T47D (cell line): ENCODE measurements around the gene DTX1.
A peak's percentile ranks its signal among the peaks of the same experiment; 100 is the strongest.

Source experiments
- DNase-seq, 2 experiments: peaks; one replicate each; pipeline versions ENCODE4 v3.0.0 to v3.0.0-alpha.2; 2011 to 2012; ENCODE audit warnings: low read depth in 1 of 2, low spot score in 1 of 2
- JUND ChIP-seq: IDR thresholded peaks from 2 replicates; pipeline ENCODE4 v1.6.1; 2012; ENCODE audit warnings: low read depth
- in situ Hi-C: cut with HindIII; loops from 2 replicates; pipeline ENCODE4 v1.10.0; 2016; ENCODE audit warnings: low sequenced_read_pairs, low pct_unique_long_range_greater_than_20kb

The DTX1 gene

DNA sequence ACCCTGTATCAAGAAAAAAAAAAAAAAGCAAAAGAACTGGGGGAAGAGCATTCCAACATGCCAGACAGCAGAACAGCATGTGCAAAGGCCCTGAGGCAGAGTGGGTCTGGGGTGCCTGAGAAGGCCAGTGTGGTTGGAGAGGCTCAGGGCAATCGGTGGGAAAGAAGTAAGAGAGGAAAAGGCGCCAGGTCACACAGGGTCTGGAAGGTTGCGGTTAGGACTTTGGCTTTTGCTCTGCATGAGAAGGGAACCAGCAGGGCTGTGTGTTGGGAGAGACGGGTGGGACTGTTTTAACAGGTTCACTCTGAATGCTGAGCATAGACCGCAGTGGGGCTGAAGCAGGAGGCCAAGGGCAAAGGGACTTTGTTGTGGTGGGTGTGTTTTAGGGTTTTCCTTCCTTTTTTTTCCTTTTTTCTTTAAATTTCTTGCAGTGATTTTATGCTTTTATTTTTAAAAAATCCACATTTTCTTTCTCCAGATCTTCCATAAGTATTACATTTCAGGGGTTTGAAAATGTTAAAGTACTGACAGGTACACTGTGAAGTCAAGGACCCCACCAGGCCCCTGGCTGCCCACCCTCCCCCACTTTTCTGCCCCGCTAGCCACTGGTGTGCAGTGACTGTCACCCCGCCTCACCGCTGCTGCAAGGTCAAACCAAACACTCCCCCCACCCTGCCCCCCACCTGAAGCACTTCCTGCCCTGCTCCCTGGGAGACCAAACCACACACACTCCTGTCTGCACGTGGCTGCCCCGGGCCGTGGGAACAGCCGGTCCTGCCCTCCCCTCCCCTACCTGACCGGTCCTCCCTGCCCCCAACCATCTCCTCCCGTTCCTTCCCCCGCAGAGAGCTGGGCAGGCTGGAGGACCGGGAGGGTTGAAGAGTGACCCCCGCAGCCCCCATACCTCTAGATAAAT, 30.0 kb downstream of the DTX1 start:
- in situ Hi-C loops = no loop called here
- DNase-seq = peak in 1 of 2 experiments; percentile 38
- TF ChIP-seq JUND = no peak

DNA sequence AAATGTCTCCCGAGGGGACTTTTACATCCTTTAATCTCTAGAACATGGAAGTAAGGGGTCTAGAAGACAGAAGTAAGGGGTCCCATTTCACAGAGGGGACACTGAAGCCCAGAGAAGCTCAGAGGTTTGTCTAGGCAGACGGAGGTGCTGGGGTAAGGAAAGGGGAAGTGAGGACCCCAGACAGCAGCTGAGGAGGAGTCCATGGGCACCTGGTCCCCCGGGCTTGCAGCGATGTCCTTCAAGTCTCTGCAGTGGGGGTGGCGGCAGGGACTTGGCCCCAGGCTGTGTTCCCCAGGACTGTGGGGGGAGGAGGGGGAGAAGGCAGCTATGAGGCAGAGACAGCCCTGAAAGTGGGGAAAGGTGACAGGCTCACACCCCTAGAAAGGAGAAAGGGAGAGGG, 30.7 kb downstream of the DTX1 start:
- in situ Hi-C loops = no loop called here
- no peak for DNase-seq
- no peak for TF ChIP-seq JUND

DNA sequence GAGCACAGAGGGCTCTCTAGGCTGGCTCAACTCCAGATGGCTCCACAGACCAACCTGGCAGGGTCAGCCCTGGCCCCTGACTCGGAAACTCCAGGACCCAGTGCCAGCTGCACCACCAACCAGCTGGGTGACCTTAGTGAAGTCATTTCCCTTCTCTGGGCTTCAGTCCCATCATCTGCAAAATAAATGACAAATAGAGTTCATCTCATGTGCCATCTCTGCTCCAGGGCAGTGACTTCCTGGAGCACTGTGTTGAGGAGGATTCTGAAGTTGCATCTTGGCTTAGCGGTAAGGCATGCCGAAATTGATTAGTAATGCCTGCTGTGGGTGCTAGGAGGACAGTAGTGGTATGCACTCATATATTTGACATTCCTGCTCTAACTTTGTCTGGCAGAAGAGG, 31.5 kb downstream of the DTX1 start:
- in situ Hi-C loops = no loop called here
- no peak for TF ChIP-seq JUND
- DNase-seq = peak in 1 of 2 experiments; percentile 69

DNA sequence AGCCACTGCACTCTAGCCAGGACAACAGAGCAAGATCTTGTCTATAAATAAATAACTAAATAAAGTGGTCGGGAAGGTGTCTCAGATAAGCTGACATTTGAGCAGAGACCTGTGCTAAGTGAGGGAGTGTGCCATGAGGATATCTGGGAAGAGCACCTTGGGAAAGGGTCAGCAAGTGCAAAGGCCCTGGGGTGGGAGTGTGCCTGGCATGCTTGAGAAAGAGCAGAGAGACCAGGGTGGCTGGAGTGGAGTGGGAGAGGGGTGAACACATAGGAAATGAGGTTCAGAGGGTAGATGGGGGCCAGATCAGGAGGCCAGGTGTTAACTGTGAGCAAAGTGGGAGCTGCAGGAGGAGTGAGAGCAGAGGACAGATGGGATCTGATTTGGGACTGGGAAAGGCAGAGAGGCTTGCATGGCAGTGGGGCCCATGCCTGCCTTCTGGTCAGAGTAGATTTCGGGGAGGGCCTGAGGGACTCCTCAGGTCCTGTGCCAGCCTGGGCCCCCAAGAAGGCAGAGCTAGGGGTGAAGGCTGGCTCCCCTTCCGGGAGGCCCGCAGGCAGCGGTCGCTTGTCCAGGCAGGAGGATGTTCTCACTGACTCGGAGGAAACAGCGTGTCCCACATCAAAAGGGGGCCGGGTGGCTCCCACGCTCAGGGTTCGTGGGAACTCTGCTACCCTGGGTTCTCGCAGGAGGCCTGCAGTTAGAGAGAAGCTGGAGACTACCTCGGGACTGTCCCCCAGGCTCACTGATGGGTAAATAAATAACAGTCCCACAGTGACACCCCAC, 32.6 kb downstream of the DTX1 start:
- no peak for DNase-seq
- in situ Hi-C loops = no loop called here
- TF ChIP-seq JUND = no peak

DNA sequence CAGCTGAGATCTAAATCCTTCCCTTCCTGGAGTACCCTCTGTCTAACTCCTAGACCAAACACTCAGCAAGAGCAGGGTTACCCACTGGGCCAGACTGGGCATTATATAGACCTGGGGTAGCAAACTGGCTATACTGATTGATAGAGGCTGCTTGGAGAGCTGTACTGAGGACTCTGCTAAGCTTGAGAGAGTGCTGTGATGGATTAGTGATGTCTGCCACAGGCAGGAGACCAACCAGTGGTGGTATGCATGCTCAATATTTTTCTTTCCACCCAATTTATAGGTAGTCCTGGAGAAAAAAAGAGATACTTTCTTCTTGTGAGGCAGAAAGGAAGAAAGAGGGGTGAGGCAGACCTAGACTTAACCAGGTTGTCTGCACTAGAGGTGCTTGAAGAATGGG, 33.3 kb downstream of the DTX1 start:
- no peak for TF ChIP-seq JUND
- no peak for DNase-seq
- in situ Hi-C loops = no loop called here

DNA sequence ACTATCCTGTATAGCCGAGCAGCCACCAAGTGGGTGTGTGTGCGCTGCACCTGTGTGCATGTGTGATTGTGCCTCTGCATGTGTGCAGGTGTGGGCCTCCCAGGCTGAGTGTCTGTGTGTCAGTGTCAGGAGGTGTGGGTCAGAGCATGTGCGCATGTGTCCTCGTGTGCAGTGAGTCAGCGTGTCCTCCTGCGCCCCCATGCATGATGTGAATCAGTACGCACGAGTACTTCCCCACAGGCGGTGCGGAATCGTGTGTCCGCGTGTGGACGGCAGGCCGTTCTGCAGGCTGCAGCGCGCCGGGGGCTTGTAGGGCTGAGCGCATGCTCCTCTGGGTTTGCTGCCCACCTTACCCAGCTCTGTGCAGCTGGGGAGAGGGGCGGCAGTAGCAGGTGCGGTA, 34.2 kb downstream of the DTX1 start:
- DNase-seq = no peak
- TF ChIP-seq JUND = no peak
- in situ Hi-C loops = no loop called here

DNA sequence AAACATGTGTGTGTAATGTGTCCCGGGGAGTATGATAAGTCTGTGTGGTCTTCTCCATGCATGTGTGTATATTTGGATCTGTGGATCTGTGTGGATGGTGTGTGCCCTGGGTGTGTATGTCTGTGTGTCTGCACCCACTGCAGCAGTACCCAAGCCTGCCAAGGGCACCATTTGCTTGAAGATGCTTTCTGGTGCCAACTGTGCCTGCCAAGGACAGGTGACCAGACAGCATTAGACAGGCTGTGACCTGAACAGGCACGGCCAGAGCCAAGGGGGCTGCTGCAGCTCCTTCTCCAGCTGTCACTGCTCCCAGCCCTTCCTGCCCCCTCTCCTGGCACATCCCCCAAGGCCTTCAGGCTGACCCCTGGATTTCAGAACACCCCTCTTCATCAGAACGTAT, 35.0 kb downstream of the DTX1 start:
- no peak for TF ChIP-seq JUND
- in situ Hi-C loops = no loop called here

DNA sequence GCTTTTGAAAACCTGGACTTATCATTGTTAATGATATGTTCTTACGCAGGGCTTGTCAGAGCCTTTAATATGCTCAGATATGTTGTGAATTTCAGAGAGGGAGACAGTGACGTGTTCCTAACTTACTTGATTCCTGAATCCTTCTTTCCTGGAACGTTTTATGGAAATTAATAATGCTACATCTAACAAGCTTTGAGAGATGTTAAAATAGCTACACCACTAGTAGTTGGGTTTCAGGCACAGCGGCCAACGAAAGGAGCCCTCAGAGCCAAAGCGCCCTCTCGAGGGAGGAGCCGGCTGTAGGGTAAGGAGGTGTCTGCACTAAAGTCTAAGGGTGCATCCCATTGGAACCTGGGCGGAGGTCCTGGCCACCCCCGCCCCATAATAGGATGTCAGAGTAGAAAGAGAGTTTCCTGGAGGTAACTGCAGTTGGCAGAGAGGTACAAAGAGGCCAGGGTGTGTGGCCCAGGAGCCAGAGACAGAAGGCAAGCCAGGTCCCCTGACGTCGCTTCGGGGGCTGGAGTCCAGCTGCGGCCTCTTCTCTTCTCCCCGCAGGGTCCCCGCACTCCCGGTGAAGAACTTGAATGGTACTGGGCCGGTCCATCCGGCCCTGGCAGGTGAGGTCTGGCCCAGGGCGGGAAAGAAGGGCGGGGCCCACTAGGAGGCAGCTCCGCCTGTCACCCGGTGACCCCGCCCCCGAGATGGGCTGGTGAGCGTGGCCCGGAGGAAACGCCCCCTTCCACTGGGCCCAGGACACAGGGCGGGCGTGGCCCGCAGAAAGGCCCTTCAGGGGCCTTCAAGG, 36.3 kb downstream of the DTX1 start:
- no peak for TF ChIP-seq JUND
- in situ Hi-C loops = no loop called here
- peak; percentile 84 to 85 for DNase-seq

More for the DNA sequence above, 35.0 kb downstream of the DTX1 start:
- DNase-seq = no peak

DNA sequence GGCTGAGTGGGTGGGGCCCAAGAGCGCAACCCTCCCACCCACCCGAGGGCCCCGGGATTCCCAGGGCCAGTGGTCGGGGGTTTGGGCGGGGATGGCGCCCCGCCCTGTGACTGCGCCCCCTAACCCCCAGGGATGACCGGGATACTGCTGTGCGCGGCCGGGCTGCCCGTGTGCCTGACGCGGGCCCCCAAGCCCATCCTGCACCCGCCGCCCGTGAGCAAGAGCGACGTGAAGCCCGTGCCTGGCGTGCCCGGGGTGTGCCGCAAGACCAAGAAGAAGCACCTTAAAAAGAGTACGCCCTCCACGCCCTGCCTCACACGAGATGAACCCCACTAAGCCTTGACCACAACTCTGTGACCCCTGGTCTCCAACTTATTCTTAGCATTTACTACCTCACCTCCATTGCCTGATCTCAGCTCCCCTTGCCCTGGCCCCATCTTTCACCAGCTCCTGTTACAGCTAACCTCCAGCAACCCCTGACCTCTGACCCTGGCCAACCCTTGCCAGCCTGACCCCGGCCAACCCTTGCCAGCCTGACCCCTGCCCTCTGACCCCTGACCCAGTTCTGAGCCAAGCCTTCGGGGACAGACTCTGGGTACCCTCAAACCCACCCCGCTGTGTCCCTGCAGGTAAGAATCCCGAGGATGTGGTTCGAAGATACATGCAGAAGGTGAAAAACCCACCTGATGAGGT, 37.0 kb downstream of the DTX1 start:
- no peak for DNase-seq
- in situ Hi-C loops = no loop called here
- TF ChIP-seq JUND = no peak

DNA sequence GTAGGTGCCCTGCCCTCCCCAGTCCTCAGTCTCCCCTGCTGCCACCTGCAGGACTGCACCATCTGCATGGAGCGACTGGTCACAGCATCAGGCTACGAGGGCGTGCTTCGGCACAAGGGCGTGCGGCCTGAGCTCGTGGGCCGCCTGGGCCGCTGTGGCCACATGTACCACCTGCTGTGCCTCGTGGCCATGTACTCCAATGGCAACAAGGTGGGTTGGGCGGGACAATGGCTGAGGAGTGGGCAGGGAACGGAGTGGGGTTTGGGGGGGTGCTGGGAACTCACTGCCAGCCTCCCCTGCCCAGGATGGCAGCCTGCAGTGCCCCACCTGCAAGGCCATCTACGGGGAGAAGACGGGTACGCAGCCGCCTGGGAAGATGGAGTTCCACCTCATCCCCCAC, 38.2 kb downstream of the DTX1 start:
- DNase-seq = no peak
- no peak for TF ChIP-seq JUND
- in situ Hi-C loops = no loop called here

DNA sequence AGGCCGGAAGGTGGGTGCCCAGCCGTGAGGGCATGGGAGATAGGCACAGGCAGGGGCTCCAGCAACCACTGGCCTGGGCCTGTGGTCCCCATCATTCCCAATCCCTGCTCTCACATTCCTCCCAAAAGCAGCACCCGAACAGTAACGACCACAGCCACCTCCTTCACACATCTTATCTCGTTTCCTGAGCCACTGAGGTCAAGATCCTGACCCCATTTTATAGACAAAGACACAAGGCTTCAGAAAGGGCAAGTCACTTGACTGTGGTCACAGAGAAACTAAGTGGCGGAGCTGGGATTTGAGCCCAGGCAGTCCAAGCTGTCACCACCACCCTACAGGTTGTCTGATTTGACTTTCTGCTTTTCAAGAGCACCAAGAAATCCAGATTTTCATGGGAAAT, 38.9 kb downstream of the DTX1 start:
- in situ Hi-C loops = no loop called here
- no peak for TF ChIP-seq JUND
- DNase-seq = no peak
